SK-N-SH (cell line): ENCODE measurements around the gene ATP2B2. TPM values are rescaled to one million over a fixed set of nuclear protein-coding genes. Genes with fewer than 3 reads are reported as not detected.

Experiments used
- CTCF ChIA-PET: fragments of 300-600, 350-600 bp; formaldehyde crosslinking; extraction: SDS; loops from one replicate; lab custom pipeline; 2021; lab: Yijun Ruan, JAX
- POLR2A ChIA-PET: fragments of 350-600 bp; sonication (Branson Sonifier 250); formaldehyde crosslinking; extraction: SDS; loops from one replicate; lab custom pipeline; 2020; ENCODE audit warnings: antibody characterized with exemption, inconsistent platforms; lab: Yijun Ruan, JAX
- DNase-seq: peaks from one replicate; pipeline ENCODE4 v3.0.0; 2012
- H2AFZ ChIP-seq: fragments of 200-600 bp; sonication (generic); 2 replicates; pipeline ENCODE4 v1.8.1; 2016; ENCODE audit warnings: antibody characterized with exemption, mild to moderate bottlenecking, low read depth
- H3F3A ChIP-seq: fragments of 200-600 bp; sonication (generic); replicated peaks from 2 replicates; pipeline ENCODE3; 2016; ENCODE audit warnings: antibody characterized with exemption, mild to moderate bottlenecking; ENCODE audit not compliant: insufficient read depth
- H3K27ac ChIP-seq, 2 experiments: fragments of 200-500 bp in 1 of 2; fragments of 200-600 bp in 1 of 2; sonication (Bioruptor generic) in 1 of 2; sonication (generic), shearing (Covaris generic) in 1 of 2; 2 replicates each; pipeline versions ENCODE4 v1.5.1 to v1.6.1; 2014 to 2016; ENCODE audit warnings: low read depth in 2 of 2, inconsistent platforms in 1 of 2, low read length in 1 of 2, mild to moderate bottlenecking in 1 of 2, mixed read lengths in 1 of 2
- H3K27me3 ChIP-seq: fragments of 200-600 bp; sonication (generic), shearing (Covaris generic); 2 replicates; pipeline ENCODE4 v1.6.1; 2016; ENCODE audit warnings: mixed run types; ENCODE audit not compliant: insufficient read depth
- H3K36me3 ChIP-seq, 2 experiments: fragments of 200-500 bp in 1 of 2; fragments of 200-600 bp in 1 of 2; sonication (Bioruptor generic) in 1 of 2; sonication (generic) in 1 of 2; replicated peaks in 1 of 2; 2 replicates each; pipeline versions ENCODE3 to v1.5.1; 2014 to 2016; ENCODE audit warnings: low read length in 1 of 2, mild to moderate bottlenecking in 1 of 2; ENCODE audit not compliant: insufficient read depth in 2 of 2, control insufficient read depth in 1 of 2
- H3K4me1 ChIP-seq, 2 experiments: fragments of 200-500 bp in 1 of 2; fragments of 200-600 bp in 1 of 2; sonication (Bioruptor generic) in 1 of 2; sonication (generic), shearing (Covaris generic) in 1 of 2; 2 replicates each; pipeline versions ENCODE4 v1.5.1 to v1.6.1; 2014 to 2016; ENCODE audit warnings: low read depth in 1 of 2, low read length in 1 of 2, mixed run types in 1 of 2; ENCODE audit not compliant: insufficient read depth in 2 of 2, control insufficient read depth in 1 of 2
- H3K4me2 ChIP-seq: fragments of 200-600 bp; sonication (generic), shearing (Covaris generic); 2 replicates; pipeline ENCODE4 v1.6.1; 2017; ENCODE audit warnings: mixed run types
- H3K4me3 ChIP-seq, 2 experiments: fragments of 200-500 bp in 1 of 2; fragments of 200-600 bp in 1 of 2; sonication (Bioruptor generic) in 1 of 2; sonication (generic), shearing (Covaris generic) in 1 of 2; 2 replicates each; pipeline versions ENCODE4 v1.5.1 to v1.8.1; 2014 to 2016; ENCODE audit warnings: low read depth in 2 of 2, inconsistent platforms in 1 of 2, low read length in 1 of 2, mild to moderate bottlenecking in 1 of 2, mixed read lengths in 1 of 2, moderate library complexity in 1 of 2
- H3K79me2 ChIP-seq: fragments of 200-600 bp; sonication (generic); 2 replicates; pipeline ENCODE4 v1.8.1; 2017; ENCODE audit warnings: mild to moderate bottlenecking; ENCODE audit not compliant: insufficient read depth
- H3K9ac ChIP-seq: fragments of 200-600 bp; sonication (generic); 2 replicates; pipeline ENCODE4 v1.6.1; 2017; ENCODE audit warnings: mixed run types
- H3K9me2 ChIP-seq: fragments of 200-600 bp; sonication (generic); 2 replicates; pipeline ENCODE4 v1.6.1; 2017; ENCODE audit warnings: mixed run types
- H3K9me3 ChIP-seq: fragments of 200-600 bp; sonication (generic); 2 replicates; pipeline ENCODE4 v1.6.1; 2017; ENCODE audit warnings: mixed run types, mild to moderate bottlenecking, moderate library complexity
- H4K20me1 ChIP-seq: fragments of 200-600 bp; sonication (generic); 2 replicates; pipeline ENCODE4 v1.6.1; 2017; ENCODE audit warnings: mild to moderate bottlenecking, mixed run types; ENCODE audit not compliant: insufficient read depth
- CHD2 ChIP-seq: fragments of 150-350 bp; IDR thresholded peaks from 2 replicates; pipeline ENCODE4 v1.6.1; 2018; ENCODE audit warnings: low read length; ENCODE audit not compliant: partially characterized antibody
- ELF1 ChIP-seq: IDR thresholded peaks from 2 replicates; pipeline ENCODE4 v1.4.0; 2012
- EP300 ChIP-seq, 2 experiments: IDR thresholded peaks; 2 replicates each; pipeline versions ENCODE4 v1.4.0 to v1.6.1; 2012; ENCODE audit warnings: borderline replicate concordance in 1 of 2, low read depth in 1 of 2, low read length in 1 of 2
- EZH2phosphoT487 ChIP-seq: fragments of 200-600 bp; sonication (generic); IDR thresholded peaks from 2 replicates; pipeline ENCODE4 v1.6.1; 2017; ENCODE audit warnings: low read depth, mixed run types, mild to moderate bottlenecking, antibody characterized with exemption, moderate library complexity, borderline replicate concordance
- FOSL2 ChIP-seq: IDR thresholded peaks from 2 replicates; pipeline ENCODE4 v1.4.0; 2012; ENCODE audit warnings: low read depth, mild to moderate bottlenecking, moderate library complexity, borderline replicate concordance
- FOXJ3 ChIP-seq: sonication (generic); formaldehyde crosslinking; IDR thresholded peaks from 2 replicates; pipeline ENCODE4 v1.5.1; 2020; ENCODE audit warnings: mild to moderate bottlenecking, missing genetic modification reagents
- FOXM1 ChIP-seq: IDR thresholded peaks from 2 replicates; pipeline ENCODE4 v1.4.0; 2012; ENCODE audit warnings: low read depth, mild to moderate bottlenecking
- GABPA ChIP-seq: IDR thresholded peaks from 2 replicates; pipeline ENCODE4 v1.4.0; 2012; ENCODE audit warnings: low read depth, mild to moderate bottlenecking
- MXI1 ChIP-seq: IDR thresholded peaks from 2 replicates; pipeline ENCODE4 v1.6.1; 2012; ENCODE audit warnings: mild to moderate bottlenecking, low read depth, low read length, improper control_type of control experiment
- RFX5 ChIP-seq: IDR thresholded peaks from 2 replicates; pipeline ENCODE4 v1.6.1; 2012; ENCODE audit warnings: mild to moderate bottlenecking, improper control_type of control experiment, low read length
- RXRA ChIP-seq: IDR thresholded peaks from 2 replicates; pipeline ENCODE4 v1.4.0; 2012; ENCODE audit warnings: low read depth, mild to moderate bottlenecking, borderline replicate concordance
- SMC3 ChIP-seq: IDR thresholded peaks from 2 replicates; pipeline ENCODE4 v1.6.1; 2012; ENCODE audit warnings: low read depth, low read length, improper control_type of control experiment
- TAF1 ChIP-seq: IDR thresholded peaks from 2 replicates; pipeline ENCODE4 v1.6.1; 2012; ENCODE audit warnings: low read depth, mild to moderate bottlenecking, low read length, moderate library complexity, borderline replicate concordance
- TCF12 ChIP-seq: IDR thresholded peaks from 2 replicates; pipeline ENCODE4 v1.4.0; 2012
- YY1 ChIP-seq: IDR thresholded peaks from 2 replicates; pipeline ENCODE4 v1.4.0; 2012; ENCODE audit warnings: low read depth, mild to moderate bottlenecking
- WGBS: methylation state at CpG from one replicate; pipeline ENCODE4 v1.1.6; 2017; ENCODE audit warnings: low lambda C conversion rate; 5-methylcytosine and 5-hydroxymethylcytosine counted together
- polyA plus RNA-seq, 3 experiments: library from polyadenylated mRNA; depleted of rRNA; stranded (reverse); fragments of >200 nt; gene quantifications; 2 replicates each; pipeline ENCODE4 v1.2.3, GENCODE V29; 2012
- TF ChIP-seq, protein P1 (sequence below): IDR thresholded peaks from 2 replicates; pipeline ENCODE4; 2012
- TF ChIP-seq, protein P2 (sequence below): fragments of 150-350 bp; IDR thresholded peaks from 2 replicates; pipeline ENCODE4 v1.6.1; 2017; ENCODE audit warnings: antibody characterized with exemption, low read length, low read depth, borderline replicate concordance
- TF ChIP-seq, protein P3 (sequence below): IDR thresholded peaks from 2 replicates; pipeline ENCODE4 v1.4.0; 2012; ENCODE audit warnings: low read depth, borderline replicate concordance
- TF ChIP-seq, protein P4 (sequence below): IDR thresholded peaks from 2 replicates; pipeline ENCODE4 v1.4.0; 2012; ENCODE audit warnings: low read depth

ATP2B2 gene
- polyA plus RNA-seq, 1 of the 3 experiments (the other 2 are of a cell fraction) = 0.15 TPM

GRCh38 chr3:10466186-10466585, 39.2 kb downstream of the ATP2B2 start (continued):
- TF ChIP-seq SMC3 (no peak), YY1 (no peak), CHD2 (no peak)

GRCh38 chr3:10465161-10465560, 40.2 kb downstream of the ATP2B2 start:
- no peaks in the 10 kb centered on the region for H3K36me3 ChIP-seq
- no peak overlapping the region for H3K4me3 ChIP-seq
- peaks cover 5% of the 10 kb centered on the region; the same call in 1 of the 2 replicates for H3K27me3 ChIP-seq
- no peak overlapping the region for H3K4me2 ChIP-seq
- WGBS = 22% methylated on average over 1 of the region's 1 CpG
- POLR2A ChIA-PET = no interaction called here
- TF ChIP-seq, protein P1, sequence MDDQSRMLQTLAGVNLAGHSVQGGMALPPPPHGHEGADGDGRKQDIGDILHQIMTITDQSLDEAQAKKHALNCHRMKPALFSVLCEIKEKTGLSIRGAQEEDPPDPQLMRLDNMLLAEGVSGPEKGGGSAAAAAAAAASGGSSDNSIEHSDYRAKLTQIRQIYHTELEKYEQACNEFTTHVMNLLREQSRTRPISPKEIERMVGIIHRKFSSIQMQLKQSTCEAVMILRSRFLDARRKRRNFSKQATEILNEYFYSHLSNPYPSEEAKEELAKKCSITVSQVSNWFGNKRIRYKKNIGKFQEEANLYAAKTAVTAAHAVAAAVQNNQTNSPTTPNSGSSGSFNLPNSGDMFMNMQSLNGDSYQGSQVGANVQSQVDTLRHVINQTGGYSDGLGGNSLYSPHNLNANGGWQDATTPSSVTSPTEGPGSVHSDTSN = no peak
- TF ChIP-seq, protein P2, sequence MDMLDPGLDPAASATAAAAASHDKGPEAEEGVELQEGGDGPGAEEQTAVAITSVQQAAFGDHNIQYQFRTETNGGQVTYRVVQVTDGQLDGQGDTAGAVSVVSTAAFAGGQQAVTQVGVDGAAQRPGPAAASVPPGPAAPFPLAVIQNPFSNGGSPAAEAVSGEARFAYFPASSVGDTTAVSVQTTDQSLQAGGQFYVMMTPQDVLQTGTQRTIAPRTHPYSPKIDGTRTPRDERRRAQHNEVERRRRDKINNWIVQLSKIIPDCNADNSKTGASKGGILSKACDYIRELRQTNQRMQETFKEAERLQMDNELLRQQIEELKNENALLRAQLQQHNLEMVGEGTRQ = no peak
- TF ChIP-seq FOXJ3 (CRISPR knock-in tag) = no peak
- TF ChIP-seq, protein P3, sequence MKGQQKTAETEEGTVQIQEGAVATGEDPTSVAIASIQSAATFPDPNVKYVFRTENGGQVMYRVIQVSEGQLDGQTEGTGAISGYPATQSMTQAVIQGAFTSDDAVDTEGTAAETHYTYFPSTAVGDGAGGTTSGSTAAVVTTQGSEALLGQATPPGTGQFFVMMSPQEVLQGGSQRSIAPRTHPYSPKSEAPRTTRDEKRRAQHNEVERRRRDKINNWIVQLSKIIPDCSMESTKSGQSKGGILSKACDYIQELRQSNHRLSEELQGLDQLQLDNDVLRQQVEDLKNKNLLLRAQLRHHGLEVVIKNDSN = no peak
- TF ChIP-seq EP300 (IDR thresholded peaks at IDR 0.05; ENCODE audit: borderline replicate concordance in 1 of 2, low read depth in 1 of 2, low read length in 1 of 2) = no peak
- no peak for TF ChIP-seq FOXM1
- no peak for TF ChIP-seq RFX5
- TF ChIP-seq YY1 = no peak
- TF ChIP-seq FOSL2 = no peak
- TF ChIP-seq EZH2phosphoT487 = no peak
- TF ChIP-seq TAF1 = no peak
- TF ChIP-seq ELF1 = no peak
- no peak for TF ChIP-seq RXRA
- TF ChIP-seq, protein P4, sequence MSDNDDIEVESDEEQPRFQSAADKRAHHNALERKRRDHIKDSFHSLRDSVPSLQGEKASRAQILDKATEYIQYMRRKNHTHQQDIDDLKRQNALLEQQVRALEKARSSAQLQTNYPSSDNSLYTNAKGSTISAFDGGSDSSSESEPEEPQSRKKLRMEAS = no peak
- no peak for TF ChIP-seq MXI1
- TF ChIP-seq TCF12 = no peak
- TF ChIP-seq GABPA = no peak
- no peak overlapping the region for H3K27ac ChIP-seq
- H3K9ac ChIP-seq = no peak overlapping the region
- CTCF ChIA-PET = interaction anchor here (0.6 to 1.2 kb wide), 2 partner anchors 178 to 274 kb away, joined by 3 to 5 read pairs; no protein-coding TSS in a partner anchor
- no peaks in the 10 kb centered on the region for H3F3A ChIP-seq
- H3K9me2 ChIP-seq = no peaks in the 10 kb centered on the region
- no peaks in the 10 kb centered on the region for H3K9me3 ChIP-seq
- no peak for DNase-seq
- H3K79me2 ChIP-seq = no peaks in the 10 kb centered on the region
- H3K4me1 ChIP-seq = peaks cover 0 to 23% of the 10 kb centered on the region in 2 experiments; a peak in 2 of 4 replicates
- H2AFZ ChIP-seq = no peak overlapping the region
- H4K20me1 ChIP-seq = no peaks in the 10 kb centered on the region
